Thoracic aorta (tissue), 2 donors: ENCODE results near the gene AZIN2. TPM values are rescaled to one million over a fixed set of nuclear protein-coding genes. Genes with fewer than 3 reads are reported as not detected.
A peak's percentile ranks its signal among the peaks of the same experiment; 100 is the strongest.

Experiments used
- ATAC-seq: fragments of 150-250 bp; one replicate; pipeline ENCODE4 v1.8.0; 2017; ENCODE audit warnings: low read depth; ENCODE audit not compliant: insufficient number of reproducible peaks, low FRiP score
- DNase-seq: peaks from one replicate; pipeline ENCODE4 v3.0.0-alpha.2; 2020; ENCODE audit warnings: low spot score
- H3K27ac ChIP-seq, 2 donors: fragments of 200-600 bp; sonication (generic); 1 replicate in 1 of 2; 2 replicates in 1 of 2; pipeline ENCODE4 v1.5.1; 2016; ENCODE audit warnings: mild to moderate bottlenecking in 2 of 2, moderate library complexity in 2 of 2
- H3K27me3 ChIP-seq: fragments of 200-600 bp; sonication (generic); replicated peaks from 2 replicates; pipeline ENCODE4 v1.6.0; 2016; ENCODE audit warnings: mild to moderate bottlenecking; ENCODE audit not compliant: insufficient read depth
- H3K36me3 ChIP-seq: fragments of 200-600 bp; sonication (generic); one replicate; pipeline ENCODE4 v1.5.1; 2016
- H3K4me1 ChIP-seq, 2 donors: fragments of 200-600 bp; sonication (generic); 1 replicate in 1 of 2; 2 replicates in 1 of 2; pipeline versions ENCODE4 v1.5.1 to v1.6.0; 2016; ENCODE audit warnings: low read depth in 2 of 2, mild to moderate bottlenecking in 1 of 2; ENCODE audit not compliant: control insufficient read depth in 1 of 2
- H3K4me3 ChIP-seq: fragments of 200-600 bp; sonication (generic); 2 replicates; pipeline ENCODE4 v1.5.1; 2016; ENCODE audit warnings: mild to moderate bottlenecking
- H3K9me3 ChIP-seq: fragments of 200-600 bp; sonication (generic); 2 replicates; pipeline ENCODE4 v1.5.1; 2016
- total RNA-seq, 2 donors: library from RNA; depleted of rRNA; stranded (reverse); fragments of >200 nt; gene quantifications; one replicate each; pipeline versions ENCODE4 v1.1.0 to v1.2.3, GENCODE V29; 2016
- TF ChIP-seq, protein P1 (sequence below): fragments of 200-600 bp; sonication (generic); IDR thresholded peaks from one replicate; pipeline ENCODE4 v1.5.1; 2019; ENCODE audit warnings: antibody characterized with exemption

The AZIN2 gene
- total RNA-seq, 2 donors from 2014 or later, result 5.6 to 6.2 TPM

DNA sequence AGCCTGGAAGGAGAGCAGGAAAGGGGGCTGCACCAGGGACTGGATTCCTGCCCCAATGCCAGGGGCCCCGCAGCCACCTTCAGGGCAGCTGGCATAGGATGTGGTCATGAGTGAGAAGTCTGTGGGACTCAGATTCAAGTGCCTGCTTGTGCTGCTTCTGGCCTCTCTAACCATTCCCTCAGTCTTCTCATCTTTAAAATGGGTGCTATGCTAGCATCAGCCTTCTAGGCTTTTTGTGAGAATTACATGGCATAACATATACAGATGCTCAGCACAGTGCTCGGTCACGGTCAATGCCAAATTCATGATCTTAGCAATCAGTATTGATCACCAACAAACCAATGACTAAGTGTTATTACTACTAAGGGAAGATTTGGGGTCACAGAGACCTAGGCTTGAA is 77.4 kb downstream of the AZIN2 start:
- Histone ChIP-seq H3K4me1 (peaks cover 4 to 44% of the 10 kb centered on the region in 2 donors), H3K9me3 (no peaks in the 10 kb centered on the region), H3K27me3 (no peaks in the 10 kb centered on the region), H3K36me3 (peaks cover 13% of the 10 kb centered on the region), H3K4me3 (no peak overlapping the region), H3K27ac (no peak overlapping the region)
- no peak for ATAC-seq
- TF ChIP-seq, protein P1, sequence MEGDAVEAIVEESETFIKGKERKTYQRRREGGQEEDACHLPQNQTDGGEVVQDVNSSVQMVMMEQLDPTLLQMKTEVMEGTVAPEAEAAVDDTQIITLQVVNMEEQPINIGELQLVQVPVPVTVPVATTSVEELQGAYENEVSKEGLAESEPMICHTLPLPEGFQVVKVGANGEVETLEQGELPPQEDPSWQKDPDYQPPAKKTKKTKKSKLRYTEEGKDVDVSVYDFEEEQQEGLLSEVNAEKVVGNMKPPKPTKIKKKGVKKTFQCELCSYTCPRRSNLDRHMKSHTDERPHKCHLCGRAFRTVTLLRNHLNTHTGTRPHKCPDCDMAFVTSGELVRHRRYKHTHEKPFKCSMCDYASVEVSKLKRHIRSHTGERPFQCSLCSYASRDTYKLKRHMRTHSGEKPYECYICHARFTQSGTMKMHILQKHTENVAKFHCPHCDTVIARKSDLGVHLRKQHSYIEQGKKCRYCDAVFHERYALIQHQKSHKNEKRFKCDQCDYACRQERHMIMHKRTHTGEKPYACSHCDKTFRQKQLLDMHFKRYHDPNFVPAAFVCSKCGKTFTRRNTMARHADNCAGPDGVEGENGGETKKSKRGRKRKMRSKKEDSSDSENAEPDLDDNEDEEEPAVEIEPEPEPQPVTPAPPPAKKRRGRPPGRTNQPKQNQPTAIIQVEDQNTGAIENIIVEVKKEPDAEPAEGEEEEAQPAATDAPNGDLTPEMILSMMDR, result no peak
- no peak for DNase-seq

DNA sequence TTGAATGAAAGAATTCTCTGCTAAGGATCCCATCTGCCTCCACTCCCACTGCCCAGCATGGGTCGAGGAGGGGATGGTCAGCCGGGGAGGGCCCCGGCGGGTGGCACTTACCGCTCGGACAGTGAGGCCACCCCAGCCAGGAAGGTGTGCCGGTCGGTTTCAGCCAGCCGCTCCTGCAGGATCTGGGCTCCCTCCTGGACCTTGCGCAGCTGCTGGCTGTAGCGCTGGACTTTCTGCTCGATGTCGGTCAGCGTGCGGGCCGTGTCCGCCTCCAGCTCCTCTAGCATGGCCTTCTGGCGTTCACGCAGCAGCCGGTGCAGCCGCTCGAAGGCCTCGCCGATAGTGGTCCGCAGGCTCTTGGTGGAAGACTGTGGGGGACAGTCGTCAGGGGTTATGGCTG is 78.6 kb downstream of the AZIN2 start:
- no peak overlapping the region for H3K27ac ChIP-seq
- DNase-seq, result no peak
- no peak overlapping the region for H3K4me3 ChIP-seq
- no peak for ATAC-seq
- peaks cover 4 to 42% of the 10 kb centered on the region in 2 donors for H3K4me1 ChIP-seq
- no peaks in the 10 kb centered on the region for H3K9me3 ChIP-seq
- TF ChIP-seq, protein P1, result no peak
- no peaks in the 10 kb centered on the region for H3K27me3 ChIP-seq
- H3K36me3 ChIP-seq, result peaks cover 13% of the 10 kb centered on the region

DNA sequence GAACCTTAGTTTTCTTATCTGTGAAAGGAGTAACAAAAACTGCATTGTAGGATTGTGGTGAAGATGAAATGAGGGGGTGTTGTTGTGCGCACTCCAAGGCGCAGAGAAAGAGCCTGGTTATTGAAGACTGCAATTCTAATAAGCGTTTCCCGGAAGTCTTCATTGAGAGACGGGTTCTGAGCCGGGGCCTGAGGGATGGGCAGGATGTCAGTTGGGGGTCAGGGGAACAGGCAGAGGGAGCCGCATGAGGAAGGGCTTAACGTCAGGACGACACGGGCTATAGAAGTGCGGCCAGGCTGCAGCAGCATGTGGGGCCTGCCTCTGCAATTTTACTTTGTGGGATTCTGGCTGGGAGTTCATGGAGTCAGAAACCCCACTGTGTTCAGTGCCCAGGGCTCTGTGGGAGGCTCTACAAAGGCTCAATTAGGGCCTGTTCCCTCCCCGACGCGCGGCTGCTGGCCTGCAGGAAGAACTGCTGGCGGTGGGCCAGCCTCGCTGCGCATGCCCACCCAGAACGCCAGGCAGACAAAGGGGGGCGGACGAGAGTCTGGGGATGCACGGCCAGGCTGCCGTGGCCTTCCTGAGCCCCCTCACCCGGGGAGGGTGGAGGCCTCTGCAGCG is 80.2 kb downstream of the AZIN2 start:
- Histone ChIP-seq H3K9me3 (no peaks in the 10 kb centered on the region), H3K36me3 (peaks cover 13% of the 10 kb centered on the region), H3K4me3 (no peak overlapping the region), H3K27me3 (no peaks in the 10 kb centered on the region), H3K27ac (no peak overlapping the region), H3K4me1 (peaks cover 4 to 38% of the 10 kb centered on the region in 2 donors)
- TF ChIP-seq, protein P1, result no peak
- DNase-seq (no peak), ATAC-seq (no peak)

DNA sequence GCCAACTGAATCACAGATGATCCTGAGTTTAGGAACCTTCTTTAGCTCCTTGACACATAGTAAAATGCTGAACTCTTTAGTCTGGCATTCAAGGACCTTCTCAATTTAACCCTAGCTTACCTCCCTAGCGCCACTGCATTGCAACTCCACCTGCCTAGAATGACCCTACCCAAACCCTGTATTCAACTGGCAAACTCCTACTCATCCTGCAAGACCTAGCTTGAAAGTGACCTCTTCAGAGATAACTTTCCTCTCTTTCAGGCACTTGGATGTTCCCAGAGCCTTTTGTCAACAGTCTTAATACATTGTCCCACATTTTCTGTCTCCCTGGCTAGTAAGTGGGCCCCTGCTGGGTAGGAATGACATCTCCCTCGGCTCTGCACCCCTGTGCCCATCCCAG is 81.2 kb downstream of the AZIN2 start:
- H3K27me3 ChIP-seq, result no peaks in the 10 kb centered on the region
- TF ChIP-seq, protein P1, result no peak
- ATAC-seq (no peak), DNase-seq (no peak)
- no peak overlapping the region for H3K27ac ChIP-seq
- no peaks in the 10 kb centered on the region for H3K9me3 ChIP-seq
- H3K4me1 ChIP-seq, result peaks cover 4 to 34% of the 10 kb centered on the region in 2 donors
- peaks cover 13% of the 10 kb centered on the region for H3K36me3 ChIP-seq
- no peak overlapping the region for H3K4me3 ChIP-seq

DNA sequence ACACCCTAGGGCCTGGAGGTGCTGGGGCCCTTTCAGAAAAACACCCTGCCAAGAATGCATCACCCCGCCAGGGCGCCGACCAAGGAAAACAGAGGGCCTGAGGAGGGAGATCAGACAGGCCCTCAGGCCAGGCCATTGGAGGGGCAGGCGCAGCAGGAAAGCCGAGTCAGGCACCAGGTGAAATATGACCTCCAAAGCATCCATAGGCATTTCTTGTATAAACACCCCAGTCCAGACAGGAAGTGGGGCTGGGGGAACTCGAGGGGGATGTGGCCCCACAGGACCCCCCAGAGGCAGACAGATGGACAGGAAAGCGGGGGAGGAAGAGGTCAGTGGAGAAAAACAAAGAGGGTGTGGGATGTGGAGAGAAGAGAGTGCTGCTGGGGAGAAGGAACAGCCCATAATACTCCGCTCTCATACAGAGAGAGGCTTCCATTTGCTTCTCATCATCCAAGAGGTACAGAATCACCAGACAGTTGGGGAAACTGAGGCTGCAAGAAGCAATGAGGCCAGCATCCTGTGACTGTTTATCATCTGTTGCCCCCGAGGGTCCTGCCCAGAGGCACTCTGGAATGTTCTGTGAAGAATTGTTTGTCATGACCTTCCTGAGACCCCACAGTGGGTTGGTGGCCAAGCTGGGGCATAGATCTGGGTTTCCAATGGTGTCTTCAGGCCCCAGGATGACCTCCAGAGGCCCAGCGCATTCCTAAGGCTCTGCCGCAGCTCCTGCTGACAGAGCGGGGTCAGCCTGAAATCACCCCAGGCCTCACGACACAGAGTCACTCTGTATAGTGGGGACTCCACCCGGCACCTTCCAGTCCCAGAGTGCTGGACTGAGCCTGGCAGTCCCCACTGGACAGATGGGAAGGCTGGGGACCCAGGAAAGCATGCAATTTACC is 82.9 kb downstream of the AZIN2 start:
- Histone ChIP-seq H3K4me3 (no peak overlapping the region), H3K9me3 (no peaks in the 10 kb centered on the region), H3K27me3 (no peaks in the 10 kb centered on the region), H3K27ac (peak overlapping the region; percentile 35 to 43), H3K36me3 (peaks cover 6% of the 10 kb centered on the region), H3K4me1 (peaks cover 4 to 34% of the 10 kb centered on the region in 2 donors)
- ATAC-seq, result no peak
- TF ChIP-seq, protein P1, result no peak
- no peak for DNase-seq
